DND-41 (cell line): ENCODE data around the gene CHMP1A.
"Not testable (repeated sequence)": the region's sequence is repeated elsewhere in the genome, so short reads cannot be mapped to it uniquely, and the experiment has no call there.

Experiments
- ATAC-seq: fragments of 200-7000 bp; cut with Tn5 transposase; 3 replicates; pipeline ENCODE4 v1.9.1; 2021; ENCODE audit warnings: low read depth; ENCODE audit not compliant: insufficient read depth
- DNase-seq: peaks from one replicate; pipeline ENCODE4 v3.0.0-alpha.2; 2020
- H2AFZ ChIP-seq: 2 replicates; pipeline ENCODE4 v1.6.0; 2012; ENCODE audit warnings: low read depth, low read length
- H3K27ac ChIP-seq: 2 replicates; pipeline ENCODE4 v1.5.1; 2012; ENCODE audit warnings: low read length, inconsistent platforms
- H3K27me3 ChIP-seq: fragments of 200-600 bp; sonication (generic); 2 replicates; pipeline ENCODE4 v1.6.0; 2012; ENCODE audit warnings: low read length, mild to moderate bottlenecking, inconsistent platforms; ENCODE audit not compliant: insufficient read depth, poor library complexity
- H3K36me3 ChIP-seq: 2 replicates; pipeline ENCODE4 v1.5.1; 2012; ENCODE audit warnings: low read length, inconsistent platforms; ENCODE audit not compliant: insufficient read depth
- H3K4me1 ChIP-seq: 2 replicates; pipeline ENCODE4 v1.5.1; 2012; ENCODE audit warnings: mild to moderate bottlenecking, low read length; ENCODE audit not compliant: insufficient read depth
- H3K4me2 ChIP-seq: 2 replicates; pipeline ENCODE4 v1.6.0; 2012; ENCODE audit warnings: mild to moderate bottlenecking, moderate library complexity, low read length, inconsistent platforms; ENCODE audit not compliant: insufficient read depth
- H3K4me3 ChIP-seq, 2 experiments: fragments of 200-600 bp in 1 of 2; shearing (Covaris generic) in 1 of 2; 2 replicates each; pipeline ENCODE4 v1.5.1; 2012 to 2016; ENCODE audit warnings: inconsistent platforms in 2 of 2, low read length in 2 of 2, mild to moderate bottlenecking in 2 of 2, low read depth in 1 of 2, moderate library complexity in 1 of 2
- H3K79me2 ChIP-seq: 2 replicates; pipeline ENCODE4 v1.6.0; 2012; ENCODE audit warnings: low read length, inconsistent platforms; ENCODE audit not compliant: insufficient read depth
- H3K9ac ChIP-seq: 2 replicates; pipeline ENCODE4 v1.6.0; 2012; ENCODE audit warnings: low read depth, mild to moderate bottlenecking, inconsistent platforms, low read length, moderate library complexity
- H3K9me3 ChIP-seq: 2 replicates; pipeline ENCODE4 v1.5.1; 2012; ENCODE audit warnings: low read length, moderate library complexity, mild to moderate bottlenecking, inconsistent platforms; ENCODE audit not compliant: insufficient read depth, severe bottlenecking
- H4K20me1 ChIP-seq: 2 replicates; pipeline ENCODE4 v1.6.0; 2012; ENCODE audit warnings: low read length; ENCODE audit not compliant: insufficient read depth
- EZH2 ChIP-seq: IDR thresholded peaks from 3 replicates; pipeline ENCODE4 v1.6.1; 2012; ENCODE audit warnings: borderline replicate concordance, low read depth, mild to moderate bottlenecking, moderate library complexity, low read length, inconsistent platforms; ENCODE audit not compliant: severe bottlenecking
- TF ChIP-seq, protein P1 (sequence below): IDR thresholded peaks from 2 replicates; pipeline ENCODE4 v1.5.1; 2012; ENCODE audit warnings: borderline replicate concordance, low read length, moderate library complexity, mild to moderate bottlenecking; ENCODE audit not compliant: poor library complexity, severe bottlenecking; ENCODE audit errors: extremely low read depth

CHMP1A gene

DNA sequence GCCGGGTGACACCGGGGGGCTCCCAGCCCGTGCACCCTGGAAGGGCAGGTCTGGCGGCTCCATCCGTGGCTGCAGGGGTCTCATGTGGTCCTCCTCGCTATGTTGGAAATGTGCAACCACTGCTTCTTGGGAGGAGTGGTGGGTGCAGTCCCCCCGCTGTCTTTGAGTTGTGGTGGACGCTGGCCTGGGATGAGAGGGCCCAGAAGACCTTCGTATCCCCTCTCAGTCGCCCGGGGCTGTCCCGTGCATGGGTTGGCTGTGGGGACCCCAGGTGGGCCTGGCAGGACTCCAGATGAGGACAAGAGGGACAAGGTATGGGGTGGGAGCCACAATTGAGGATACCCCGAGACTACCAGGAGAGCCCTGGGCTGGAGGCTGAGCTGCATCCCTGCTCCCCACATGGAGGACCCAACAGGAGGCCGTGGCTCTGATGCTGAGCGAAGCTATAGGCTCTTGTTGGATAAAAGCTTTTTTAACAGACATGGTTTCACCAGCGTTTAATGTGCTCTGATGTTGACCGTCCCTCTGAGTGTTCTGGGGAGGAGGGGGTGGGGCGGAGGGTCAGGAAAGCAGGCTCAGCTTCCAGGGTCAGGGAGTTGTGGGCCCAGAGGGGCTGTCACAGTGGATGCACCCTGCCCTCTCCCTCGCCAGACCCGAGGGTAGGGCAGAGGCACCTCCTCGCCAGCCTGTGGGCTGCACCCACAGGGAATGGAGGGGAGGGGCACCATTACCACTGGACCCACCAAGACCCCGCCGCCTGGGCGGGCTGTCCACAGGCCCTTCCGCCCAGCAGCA, 38.6 kb upstream of the CHMP1A start:
- Histone ChIP-seq H4K20me1 (peaks cover 23% of the 10 kb centered on the region), H2AFZ (no peak overlapping the region), H3K9ac (no peak overlapping the region), H3K4me1 (peaks cover 12% of the 10 kb centered on the region), H3K9me3 (no peaks in the 10 kb centered on the region), H3K4me3 (no peak overlapping the region), H3K27ac (no peak overlapping the region), H3K79me2 (peaks cover 6% of the 10 kb centered on the region), H3K36me3 (peaks cover 51% of the 10 kb centered on the region), H3K4me2 (no peak overlapping the region), H3K27me3 (no peaks in the 10 kb centered on the region)
- no peak for DNase-seq
- ATAC-seq: no peak
- TF ChIP-seq EZH2: no peak
- TF ChIP-seq, protein P1, sequence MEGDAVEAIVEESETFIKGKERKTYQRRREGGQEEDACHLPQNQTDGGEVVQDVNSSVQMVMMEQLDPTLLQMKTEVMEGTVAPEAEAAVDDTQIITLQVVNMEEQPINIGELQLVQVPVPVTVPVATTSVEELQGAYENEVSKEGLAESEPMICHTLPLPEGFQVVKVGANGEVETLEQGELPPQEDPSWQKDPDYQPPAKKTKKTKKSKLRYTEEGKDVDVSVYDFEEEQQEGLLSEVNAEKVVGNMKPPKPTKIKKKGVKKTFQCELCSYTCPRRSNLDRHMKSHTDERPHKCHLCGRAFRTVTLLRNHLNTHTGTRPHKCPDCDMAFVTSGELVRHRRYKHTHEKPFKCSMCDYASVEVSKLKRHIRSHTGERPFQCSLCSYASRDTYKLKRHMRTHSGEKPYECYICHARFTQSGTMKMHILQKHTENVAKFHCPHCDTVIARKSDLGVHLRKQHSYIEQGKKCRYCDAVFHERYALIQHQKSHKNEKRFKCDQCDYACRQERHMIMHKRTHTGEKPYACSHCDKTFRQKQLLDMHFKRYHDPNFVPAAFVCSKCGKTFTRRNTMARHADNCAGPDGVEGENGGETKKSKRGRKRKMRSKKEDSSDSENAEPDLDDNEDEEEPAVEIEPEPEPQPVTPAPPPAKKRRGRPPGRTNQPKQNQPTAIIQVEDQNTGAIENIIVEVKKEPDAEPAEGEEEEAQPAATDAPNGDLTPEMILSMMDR: no peak

DNA sequence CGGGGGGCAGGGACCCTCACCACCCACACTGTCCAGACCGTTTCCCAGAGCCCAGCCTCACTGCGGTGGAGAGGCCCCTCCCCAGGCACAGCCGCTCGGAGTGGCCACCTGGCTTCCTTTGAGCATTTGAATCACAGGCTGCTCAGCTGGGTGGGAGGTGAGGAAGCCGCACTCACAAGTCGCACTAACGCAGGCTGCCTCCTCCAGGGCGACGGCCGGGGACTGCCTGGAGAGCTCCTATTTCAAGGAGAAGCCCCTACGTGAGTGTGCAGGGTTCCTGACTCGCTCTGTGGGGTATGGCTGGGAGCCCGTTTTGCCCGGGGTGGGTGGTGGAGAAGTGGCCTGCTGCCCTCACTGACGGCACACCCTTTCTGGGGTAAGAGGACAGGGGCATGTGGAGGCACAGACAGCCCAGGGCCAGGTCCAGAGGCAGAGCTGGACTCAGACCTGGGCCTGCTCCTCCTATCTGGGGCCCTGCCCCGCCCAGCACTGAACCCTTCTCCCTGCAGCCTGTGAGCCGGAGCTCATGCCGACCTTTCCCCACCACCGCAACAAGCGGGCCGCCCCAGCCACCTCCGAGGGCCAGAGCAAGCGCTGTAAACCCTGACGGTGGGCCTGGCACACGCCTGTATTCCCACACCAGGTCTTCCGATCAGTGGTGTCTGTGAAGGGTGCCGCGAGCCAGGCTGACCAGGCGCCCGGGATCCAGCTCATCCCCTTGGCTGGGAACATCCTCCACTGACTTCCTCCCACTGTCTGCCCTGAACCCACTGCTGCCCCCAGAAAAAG, 37.8 kb upstream of the CHMP1A start:
- Histone ChIP-seq H3K9me3 (no peaks in the 10 kb centered on the region), H3K79me2 (no peaks in the 10 kb centered on the region), H3K4me1 (peaks cover 4% of the 10 kb centered on the region), H3K4me3 (no peak overlapping the region), H3K27ac (no peak overlapping the region), H4K20me1 (peaks cover 17% of the 10 kb centered on the region; the same call in 1 of the 2 replicates), H3K27me3 (no peaks in the 10 kb centered on the region), H2AFZ (no peak overlapping the region), H3K4me2 (no peak overlapping the region), H3K36me3 (peaks cover 57% of the 10 kb centered on the region), H3K9ac (no peak overlapping the region)
- no peak for DNase-seq
- no peak for ATAC-seq
- TF ChIP-seq EZH2: no peak
- TF ChIP-seq, protein P1: no peak

DNA sequence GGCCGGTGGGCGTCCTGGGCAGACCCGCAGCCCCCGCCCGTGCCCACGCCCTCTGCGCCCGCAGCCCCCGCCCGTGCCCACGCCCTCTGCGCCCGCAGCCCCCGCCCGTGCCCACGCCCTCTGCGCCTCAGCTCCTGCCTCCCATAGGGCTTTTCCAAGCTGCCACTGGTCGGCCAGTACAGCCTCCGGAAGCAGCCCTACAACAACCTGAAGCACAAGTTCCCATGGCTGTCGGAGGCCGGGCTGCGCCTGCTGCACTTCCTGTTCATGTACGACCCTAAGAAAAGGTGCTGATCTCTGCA, 37.2 kb upstream of the CHMP1A start:
- H3K4me1 ChIP-seq, H3K9ac ChIP-seq: not testable (repeated sequence)

More for the DNA sequence above, 37.2 kb upstream of the CHMP1A start:
- not testable (repeated sequence) for H3K9me3 ChIP-seq, H3K27ac ChIP-seq, DNase-seq, ATAC-seq, H3K79me2 ChIP-seq, H3K27me3 ChIP-seq, H2AFZ ChIP-seq, H3K4me3 ChIP-seq, H3K4me2 ChIP-seq
- H4K20me1 ChIP-seq: peaks cover 13% of the 10 kb centered on the region; the same call in 1 of the 2 replicates
- H3K36me3 ChIP-seq: peaks cover 62% of the 10 kb centered on the region
